Heart left ventricle (tissue), 16 donors: ENCODE results near the gene COL15A1. TPM values are rescaled to one million over a fixed set of nuclear protein-coding genes. Genes with fewer than 3 reads are reported as not detected.

ENCODE experiments used
- ATAC-seq, 4 donors: fragments of 200-7000 bp; cut with Tn5 transposase; one replicate each; pipeline ENCODE4 v1.9.1; 2020 to 2022; ENCODE audit warnings: moderate library complexity in 4 of 4, mild to moderate bottlenecking in 3 of 4, moderate number of reproducible peaks in 1 of 4
- DNase-seq, 5 donors: peaks; one replicate each; pipeline ENCODE4 v3.0.0-alpha.2; 2020
- H3K27ac ChIP-seq, 12 donors: fragments of 200-600 bp; sonication (generic) in 4 of 12; one replicate each; pipeline versions ENCODE4 v1.5.0 to v1.8.0; 2016 to 2022; ENCODE audit warnings: mild to moderate bottlenecking in 2 of 12
- H3K27me3 ChIP-seq, 9 donors: fragments of 200-600 bp; sonication (generic) in 2 of 9; one replicate each; pipeline versions ENCODE4 v1.5.1 to v1.8.0; 2016 to 2022; ENCODE audit warnings: mild to moderate bottlenecking in 3 of 9
- H3K36me3 ChIP-seq, 9 donors: fragments of 200-600 bp; sonication (generic) in 2 of 9; one replicate each; pipeline versions ENCODE4 v1.5.0 to v1.8.0; 2018 to 2022; ENCODE audit warnings: mild to moderate bottlenecking in 2 of 9
- H3K4me1 ChIP-seq, 12 donors: fragments of 200-600 bp; sonication (generic) in 4 of 12; one replicate each; pipeline versions ENCODE4 v1.5.0 to v1.8.0; 2016 to 2022; ENCODE audit warnings: mild to moderate bottlenecking in 3 of 12
- H3K4me3 ChIP-seq, 12 donors: fragments of 200-600 bp; sonication (generic) in 4 of 12; one replicate each; pipeline versions ENCODE4 v1.5.0 to v1.8.0; 2017 to 2022; ENCODE audit warnings: mild to moderate bottlenecking in 9 of 12, moderate library complexity in 4 of 12
- H3K9me3 ChIP-seq, 12 donors: fragments of 200-600 bp; sonication (generic) in 4 of 12; one replicate each; pipeline versions ENCODE4 v1.5.0 to v1.8.0; 2016 to 2022; ENCODE audit warnings: mild to moderate bottlenecking in 1 of 12
- POLR2A ChIP-seq, 2 donors: fragments of 450-650 bp; IDR thresholded peaks; one replicate each; pipeline ENCODE4 v1.6.1; 2017; ENCODE audit warnings: antibody characterized with exemption in 2 of 2, mild to moderate bottlenecking in 2 of 2, moderate library complexity in 2 of 2
- WGBS, 4 donors: extraction: QIAGEN DNeasy Blood & Tissue Kit in 2 of 4; methylation state at CpG; one replicate each; pipeline versions ENCODE4 v1.1.5 to v1.1.7; 2013 to 2018; 5-methylcytosine and 5-hydroxymethylcytosine counted together
- intact Hi-C, 10 donors: fragments of 100-400 bp; cut with DNase I; formaldehyde crosslinking; loops; one replicate each; pipeline versions ENCODE4 v1.11.1 to v1.14.2; 2022
- polyA plus RNA-seq, 2 donors: library from polyadenylated mRNA; stranded (reverse); fragments of 200-250 nt; gene quantifications; one replicate each; pipeline ENCODE4 v1.2.3, GENCODE V29; 2013
- total RNA-seq, 9 donors: library from RNA; depleted of rRNA in 2 of 9; stranded (reverse); fragments of >200 nt in 2 of 9; fragmentation: NEBNext Ultra II Directional in 3 of 9; extraction: Animal tissue kit (Norgen Biotek cat#: 25700) in 3 of 9; gene quantifications; one replicate each; pipeline versions ENCODE4 v1.1.0 to v1.2.4, GENCODE V29; 2016 to 2023
- TF ChIP-seq, protein P1 (sequence below), 12 donors: fragments of 200-600 bp; sonication (generic) in 4 of 12; IDR thresholded peaks; one replicate each; pipeline versions ENCODE4 v1.5.0 to v1.8.0; 2018 to 2022; ENCODE audit warnings: antibody characterized with exemption in 12 of 12, mild to moderate bottlenecking in 5 of 12
- donor health status: ischemic (EF 13 %, LVEDD 7.1; RV severe dilation, severe dysfunction).
- donor health status: healthy with polysubstance abuse.
- donor health status: DM: no; HTN: yes; CAD: no.
- donor health status: DM: no; HTN: no; CAD: no.
- donor health status: ischemic (EF 25% LVEDD 6.9; RV normal size, moderate dysfunction).
- donor health status: ischemic (EF 25% LVEDD 5.7; RV mildly dilated, moderate dysfunction).
- donor health status: healthy.
- donor health status: DM: yes; HTN: yes; CAD: no.
- donor health status: ischemic (EF 35%, LVEDD 5.7; RV mildly dilated, moderate dysfunction).
- donor health status: nonischemic (EF 11% LVEDD 7.7; RV severe dilation, severe dysfunction).
- donor health status: DM: yes; HTN: yes; CAD: no.
- donor health status: PGD.
- donor health status: ischemic (EF 29% LVEDD 5.4; RV normal size, mild dysfunction).
- donor health status: nonischemic (EF 23%, LVEDD 6.1; RV moderate dilation, normal function).

COL15A1 gene
- total and polyA plus RNA-seq, 11 donors = 12.4 to 81.0 (median 38.8) TPM

DNA sequence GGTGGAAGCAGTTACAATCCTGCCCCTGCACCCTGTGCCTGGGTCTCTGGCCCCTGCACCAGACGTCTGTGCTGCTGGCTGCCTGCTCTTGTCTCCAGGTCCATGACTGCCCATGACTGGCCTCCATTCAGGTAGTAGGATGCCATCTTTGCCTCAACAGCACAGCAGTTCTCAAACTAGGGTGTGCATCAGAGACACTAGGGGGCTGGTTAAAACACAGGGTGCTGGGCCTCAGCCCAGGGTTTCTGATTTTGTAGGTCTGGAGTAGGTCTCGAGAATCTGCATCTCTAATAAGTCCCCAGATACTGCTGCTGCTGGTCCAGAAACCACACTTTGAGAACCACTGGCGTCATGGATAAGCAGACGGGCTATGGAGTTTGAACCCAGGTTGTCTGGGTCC, 24.0 kb downstream of the COL15A1 start:
- Histone ChIP-seq H3K9me3 (peaks cover 0 to 5% (median 0%) of the 10 kb centered on the region in 12 donors), H3K4me1 (peaks cover 2 to 90% (median 41%) of the 10 kb centered on the region in 12 donors), H3K36me3 (peaks cover 0 to 6% (median 0%) of the 10 kb centered on the region in 9 donors), H3K4me3 (no peak overlapping the region), H3K27ac (peak overlapping the region in 5 of 12 donors; percentile 15 to 45 (median 36)), H3K27me3 (no peaks in the 10 kb centered on the region)
- TF ChIP-seq, protein P1, sequence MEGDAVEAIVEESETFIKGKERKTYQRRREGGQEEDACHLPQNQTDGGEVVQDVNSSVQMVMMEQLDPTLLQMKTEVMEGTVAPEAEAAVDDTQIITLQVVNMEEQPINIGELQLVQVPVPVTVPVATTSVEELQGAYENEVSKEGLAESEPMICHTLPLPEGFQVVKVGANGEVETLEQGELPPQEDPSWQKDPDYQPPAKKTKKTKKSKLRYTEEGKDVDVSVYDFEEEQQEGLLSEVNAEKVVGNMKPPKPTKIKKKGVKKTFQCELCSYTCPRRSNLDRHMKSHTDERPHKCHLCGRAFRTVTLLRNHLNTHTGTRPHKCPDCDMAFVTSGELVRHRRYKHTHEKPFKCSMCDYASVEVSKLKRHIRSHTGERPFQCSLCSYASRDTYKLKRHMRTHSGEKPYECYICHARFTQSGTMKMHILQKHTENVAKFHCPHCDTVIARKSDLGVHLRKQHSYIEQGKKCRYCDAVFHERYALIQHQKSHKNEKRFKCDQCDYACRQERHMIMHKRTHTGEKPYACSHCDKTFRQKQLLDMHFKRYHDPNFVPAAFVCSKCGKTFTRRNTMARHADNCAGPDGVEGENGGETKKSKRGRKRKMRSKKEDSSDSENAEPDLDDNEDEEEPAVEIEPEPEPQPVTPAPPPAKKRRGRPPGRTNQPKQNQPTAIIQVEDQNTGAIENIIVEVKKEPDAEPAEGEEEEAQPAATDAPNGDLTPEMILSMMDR (IDR thresholded peaks at IDR 0.05) = no peak
- TF ChIP-seq POLR2A (IDR thresholded peaks at IDR 0.05) = no peak
- intact Hi-C loops = no loop called here
- WGBS, 4 donors = 87 to 94% (median 90%) methylated on average over 2 to 4 of the region's 4 CpGs
- ATAC-seq = no peak
- no peak for DNase-seq

DNA sequence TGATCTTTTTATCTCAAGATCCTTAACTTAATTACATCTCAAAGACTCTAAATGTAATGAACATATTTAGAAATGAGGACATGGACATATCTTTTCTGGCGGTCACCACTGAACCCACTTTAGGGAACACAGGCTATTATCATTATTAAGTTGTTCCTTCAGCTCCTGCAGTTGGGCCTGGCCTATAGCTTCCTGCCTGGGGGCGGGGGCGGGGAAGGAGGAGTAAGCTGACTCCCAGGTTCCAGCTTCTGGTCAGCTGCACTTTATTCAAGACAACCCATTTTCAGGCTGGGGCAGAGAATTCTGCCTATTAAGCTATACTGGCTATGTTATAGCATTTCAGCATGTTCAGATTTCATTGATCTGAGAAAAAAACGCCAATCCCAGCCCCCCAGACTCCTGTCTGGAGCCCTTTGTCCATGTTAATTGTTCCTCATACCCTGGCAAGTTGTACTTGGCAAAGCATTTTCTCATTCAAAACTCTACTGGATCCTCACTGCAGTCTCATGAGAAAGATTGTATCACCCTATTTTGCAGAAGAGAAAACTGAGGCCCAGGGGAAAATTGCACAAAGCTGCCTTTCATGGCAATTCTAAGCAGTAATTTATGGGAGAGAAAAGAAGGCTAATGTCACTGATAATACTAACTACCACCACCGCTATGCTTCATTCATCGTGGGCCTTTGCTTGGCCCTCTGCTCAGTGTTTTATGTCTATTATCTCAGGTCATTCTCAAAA, 25.1 kb downstream of the COL15A1 start:
- TF ChIP-seq POLR2A (IDR thresholded peaks at IDR 0.05) = no peak
- TF ChIP-seq, protein P1 (IDR thresholded peaks at IDR 0.05) = no peak
- intact Hi-C loops = no loop called here
- no peak overlapping the region for H3K4me3 ChIP-seq
- WGBS, 4 donors = 88 to 94% (median 89%) methylated on average over 6 of the region's 6 CpGs
- ATAC-seq (no peak), DNase-seq (no peak)
- H3K27ac ChIP-seq = peak overlapping the region in 4 of 12 donors; percentile 13 to 59 (median 29)
- no peaks in the 10 kb centered on the region for H3K27me3 ChIP-seq
- peaks cover 0 to 5% (median 0%) of the 10 kb centered on the region in 12 donors for H3K9me3 ChIP-seq
- H3K36me3 ChIP-seq = peaks cover 0 to 6% (median 0%) of the 10 kb centered on the region in 9 donors
- H3K4me1 ChIP-seq = peaks cover 6 to 91% (median 44%) of the 10 kb centered on the region in 12 donors

DNA sequence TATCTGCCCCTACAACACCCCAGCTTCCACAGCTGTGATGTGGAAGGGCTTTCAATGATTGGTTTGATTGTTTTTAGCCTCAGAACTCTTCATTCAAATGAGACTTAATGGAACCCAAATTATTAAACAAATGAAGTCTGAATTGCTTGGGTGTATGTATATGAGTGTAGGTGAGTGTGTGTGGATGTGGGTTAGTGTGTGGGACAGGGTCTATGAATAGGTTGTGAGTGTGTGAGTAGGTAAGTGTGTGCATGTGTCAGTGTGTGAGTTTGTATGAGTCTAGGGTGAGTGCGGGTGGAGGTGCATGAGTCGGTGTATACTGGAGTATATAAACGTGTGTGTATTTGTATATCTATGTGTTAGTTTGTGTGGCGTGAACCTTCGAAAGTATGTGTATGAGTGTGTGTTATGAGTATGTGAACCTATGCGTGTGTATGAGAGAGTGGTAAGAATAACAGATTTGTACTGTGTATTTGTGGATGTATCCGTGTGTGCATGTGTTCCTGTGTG, 26.9 kb downstream of the COL15A1 start:
- peaks cover 6 to 91% (median 50%) of the 10 kb centered on the region in 12 donors for H3K4me1 ChIP-seq
- TF ChIP-seq, protein P1 (IDR thresholded peaks at IDR 0.05) = no peak
- no peak for TF ChIP-seq POLR2A (IDR thresholded peaks at IDR 0.05)
- ATAC-seq (no peak), DNase-seq (no peak)
- peaks cover 0 to 6% (median 0%) of the 10 kb centered on the region in 9 donors for H3K27me3 ChIP-seq
- intact Hi-C loops = loop anchor here in 7 of 10 donors (5.0 to 10.0 kb wide), 5 partner anchors 63 to 108 kb away; no protein-coding TSS in a partner anchor
- 85 to 92% (median 87%) methylated on average over 7 of the region's 7 CpGs for WGBS, 4 donors
- H3K27ac ChIP-seq = peak overlapping the region in 11 of 12 donors; percentile 62 to 91 (median 78)
- H3K9me3 ChIP-seq = peaks cover 0 to 5% (median 0%) of the 10 kb centered on the region in 12 donors
- H3K36me3 ChIP-seq = peaks cover 0 to 6% (median 0%) of the 10 kb centered on the region in 9 donors
- H3K4me3 ChIP-seq = no peak overlapping the region
